HEK293T (cell line): Measurements from ENCODE around the gene PRKAG1.

ENCODE experiments used
- BHLHE40 ChIP-seq: fragments of 450-650 bp; IDR thresholded peaks from 2 replicates; pipeline ENCODE4 v1.6.1; 2016; ENCODE audit warnings: mild to moderate bottlenecking, moderate library complexity, borderline replicate concordance
- L3MBTL2 ChIP-seq: fragments of 450-650 bp; conservative IDR thresholded peaks from 2 replicates; pipeline ENCODE4 v1.6.1; 2016; ENCODE audit warnings: mild to moderate bottlenecking
- LEF1 ChIP-seq: fragments of 450-650 bp; IDR thresholded peaks from 2 replicates; pipeline ENCODE4 v1.6.1; 2017; ENCODE audit warnings: mild to moderate bottlenecking, borderline replicate concordance
- NFRKB ChIP-seq: fragments of 450-650 bp; IDR thresholded peaks from 2 replicates; pipeline ENCODE4 v1.6.1; 2016; ENCODE audit warnings: mild to moderate bottlenecking, moderate library complexity
- SP1 ChIP-seq: fragments of 450-650 bp; IDR thresholded peaks from 2 replicates; pipeline ENCODE4 v1.6.1; 2017
- SUZ12 ChIP-seq: fragments of 450-650 bp; IDR thresholded peaks from 2 replicates; pipeline ENCODE4 v1.6.1; 2016; ENCODE audit warnings: mild to moderate bottlenecking

DNA sequence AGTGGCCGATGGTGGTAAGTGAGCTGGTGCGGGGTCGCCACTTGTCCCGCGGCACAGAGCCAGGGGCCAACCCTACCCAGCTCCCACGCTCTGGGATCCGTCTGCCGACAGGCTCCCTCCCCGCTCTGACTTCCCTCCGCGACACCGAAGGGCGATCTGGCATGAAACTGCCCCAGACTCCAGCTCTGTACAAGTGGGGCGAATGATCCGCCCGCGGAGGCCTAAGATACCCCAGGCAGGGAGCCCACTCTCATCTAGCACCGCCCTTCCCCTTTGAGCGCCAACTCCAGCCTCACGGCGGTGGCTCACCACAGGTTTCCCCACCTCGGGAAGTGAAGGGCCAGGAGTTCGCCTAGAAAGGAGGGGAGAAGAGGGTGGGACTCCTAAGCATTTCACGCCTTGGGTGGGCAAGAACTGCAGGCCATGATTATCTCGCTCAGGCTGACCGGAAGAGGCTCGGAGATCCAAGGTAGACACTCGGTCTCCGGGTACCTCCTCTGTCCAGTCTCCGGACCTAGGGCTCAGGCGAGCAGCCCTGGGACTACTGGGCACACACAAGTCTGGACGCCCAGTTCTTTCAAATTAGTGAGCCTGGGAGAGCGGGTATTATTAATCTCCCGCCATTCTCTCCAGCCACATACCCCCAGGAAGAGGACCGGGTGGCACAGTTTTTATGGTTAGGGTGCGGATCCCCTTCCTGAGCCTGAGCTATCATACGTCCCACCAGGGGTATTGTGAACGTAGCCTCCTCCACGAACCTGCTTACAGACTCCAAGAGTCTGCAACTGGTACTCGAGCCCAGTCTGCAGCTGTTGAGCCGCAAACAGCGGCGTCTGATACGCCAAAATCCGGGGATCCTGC lies 39.6 kb downstream of the PRKAG1 start:
- TF ChIP-seq BHLHE40 (no peak), SUZ12 (no peak), SP1 (no peak), L3MBTL2 (no peak), LEF1 (no peak), NFRKB (no peak)
